ENCODE data around the gene KCNN3. TPM values are rescaled to one million over a fixed set of nuclear protein-coding genes. Genes with fewer than 3 reads are reported as not detected.

Gene KCNN3
- total and polyA plus RNA-seq, 2 of the 8 experiments (the other 6 are each of a cell fraction or from before 2014, with no cell fraction given), result 2.8 to 3.7 TPM

- no peak overlapping the region for H2AFZ ChIP-seq (ENCODE audit: low read length)
- H3K9me3 ChIP-seq (ENCODE audit: insufficient read depth in 2 of 2, low read depth in 1 of 2, low read length in 1 of 2), result no peaks in the 10 kb centered on the region
- H3K23me2 ChIP-seq (ENCODE audit: low read depth, low read length), result no peaks in the 10 kb centered on the region
- no peak overlapping the region for H4K91ac ChIP-seq (replicated peaks; ENCODE audit: insufficient read length, low read length)
- H3K4ac ChIP-seq (replicated peaks; ENCODE audit: insufficient read length, low read depth, low read length), result no peak overlapping the region
- no peak overlapping the region for H2BK5ac ChIP-seq (ENCODE audit: low read depth, low read length)
- H3K18ac ChIP-seq (ENCODE audit: extremely low read depth, low read length), result no peak overlapping the region
- no peak overlapping the region for H4K8ac ChIP-seq (ENCODE audit: extremely low read depth, insufficient read depth, low read length)
- no peaks in the 10 kb centered on the region for H3K79me1 ChIP-seq (ENCODE audit: low read depth, low read length)
- no peak overlapping the region for H3K4me2 ChIP-seq (ENCODE audit: insufficient read depth in 1 of 2, low read depth in 2 of 2, low read length in 2 of 2)
- no peak overlapping the region for H3K56ac ChIP-seq (replicated peaks; ENCODE audit: insufficient read length, low read depth, low read length)
- H4K5ac ChIP-seq (ENCODE audit: insufficient read length, low read depth, low read length), result no peak overlapping the region
- H3K23ac ChIP-seq (ENCODE audit: insufficient read length), result no peak overlapping the region
- H3K79me2 ChIP-seq (ENCODE audit: control insufficient read depth in 1 of 2, insufficient read depth in 2 of 2, low read length in 2 of 2), result no peaks in the 10 kb centered on the region
- no peak overlapping the region for H3K14ac ChIP-seq (ENCODE audit: insufficient read length)
- DNase-seq (ENCODE audit: low read depth in 1 of 2, low spot score in 2 of 2) (no peak), FAIRE-seq (no peak)
- no peak overlapping the region for H2AK5ac ChIP-seq (ENCODE audit: low read depth, low read length)
- no peaks in the 10 kb centered on the region for H3K36me3 ChIP-seq (ENCODE audit: control insufficient read depth in 2 of 4, insufficient read depth in 4 of 4, low read length in 3 of 4)
- H4K20me1 ChIP-seq (replicated peaks in 1 of 2; ENCODE audit: control insufficient read depth in 1 of 2, insufficient read depth in 2 of 2, low read length in 2 of 2), result no peaks in the 10 kb centered on the region
- H3K27me3 ChIP-seq (replicated peaks in 1 of 4; ENCODE audit: control insufficient read depth in 3 of 4, extremely low read depth in 1 of 4, insufficient read depth in 3 of 4, low read length in 3 of 4), result no peaks in the 10 kb centered on the region
- WGBS, 2 experiments (ENCODE audit: extremely low coverage in 1 of 2, insufficient coverage in 1 of 2, insufficient read length in 1 of 2, insufficient replicate concordance in 2 of 2, low coverage in 1 of 2, low lambda C conversion rate in 2 of 2, missing lambda C conversion rate in 1 of 2), result 91% methylated on average over 17 of the region's 17 CpGs; no CpG with 5 or more reads in 1 of the 2 experiments
- H2BK12ac ChIP-seq (ENCODE audit: low read depth, low read length), result no peak overlapping the region
- H2BK120ac ChIP-seq (replicated peaks; ENCODE audit: low read depth, low read length), result no peak overlapping the region
- no peak overlapping the region for H3K4me3 ChIP-seq (ENCODE audit: extremely low read depth in 1 of 4, insufficient read depth in 2 of 4, low read depth in 3 of 4, low read length in 4 of 4)
- peaks cover 0 to 4% (median 0%) of the 10 kb centered on the region in 4 experiments; a peak in 2 of 7 replicates for H3K4me1 ChIP-seq (replicated peaks in 1 of 4; ENCODE audit: control insufficient read depth in 3 of 4, insufficient read depth in 4 of 4, low read length in 3 of 4)
- TF ChIP-seq SIN3A (conservative IDR thresholded peaks at IDR 0.05 in 1 of 2, IDR thresholded peaks at IDR 0.05 in 1 of 2; ENCODE audit: low read depth in 1 of 2, low read length in 2 of 2), result no peak
- no peak for TF ChIP-seq EGR1 (IDR thresholded peaks at IDR 0.05; ENCODE audit: borderline replicate concordance, low read depth, low read length)
- no peak for TF ChIP-seq EP300 (IDR thresholded peaks at IDR 0.05; ENCODE audit: borderline replicate concordance in 1 of 2, low read depth in 2 of 2, low read length in 2 of 2)
- TF ChIP-seq SP2 (IDR thresholded peaks at IDR 0.05; ENCODE audit: low read length), result no peak
- TF ChIP-seq KDM1A (IDR thresholded peaks at IDR 0.05; ENCODE audit: borderline replicate concordance, low read length), result no peak
- H3K9ac ChIP-seq (replicated peaks in 1 of 4; ENCODE audit: extremely low read depth in 1 of 4, low read depth in 3 of 4, low read length in 3 of 4), result no peak overlapping the region
- ChIA-PET CTCF (ENCODE audit: partially characterized antibody) (interaction anchor here (0.7 to 2.0 kb wide), 5 partner anchors 32 to 245 kb away, joined by 3 to 8 read pairs (median 3); no protein-coding TSS in a partner anchor), POLR2A (ENCODE audit: partially characterized antibody) (no interaction called here)
- H2BK15ac ChIP-seq (ENCODE audit: low read length), result 0 out of 2 replicates have a peak overlapping the region, but pooled peaks have one; percentile 21
- H3K27ac ChIP-seq (ENCODE audit: low read depth, low read length), result no peak overlapping the region
- H2BK20ac ChIP-seq (ENCODE audit: low read length), result no peak overlapping the region
Observed at GRCh38 chr1:154707901-154708463, 162.1 kb downstream of the KCNN3 start.
